ENCODE results near the gene EXOC4. TPM values are rescaled to one million over a fixed set of nuclear protein-coding genes. Genes with fewer than 3 reads are reported as not detected.

EXOC4 gene
- total and polyA plus RNA-seq, 2 donors (not counting 3 experiments of a cell fraction or from before 2014, with no cell fraction given) = 20.3 to 73.1 TPM

GRCh38 chr7:133704453-133704852 lies 451.6 kb downstream of the EXOC4 start:
- intact Hi-C loops (cut with micrococcal nuclease) = no loop called here
- no peak for DNase-seq (ENCODE audit: low read depth, low spot score)
- Histone ChIP-seq H3K79me2 (ENCODE audit: control insufficient read depth, insufficient read depth, low read length) (no peaks in the 10 kb centered on the region), H3K9ac (replicated peaks; ENCODE audit: extremely low read depth, insufficient read depth, low read length) (no peak overlapping the region), H3K27me3 (ENCODE audit: control insufficient read depth in 2 of 2, insufficient read depth in 2 of 2, low read length in 2 of 2) (no peaks in the 10 kb centered on the region), H3K9me3 (replicated peaks; ENCODE audit: control insufficient read depth, insufficient read depth, low read length) (no peaks in the 10 kb centered on the region), H3K4me1 (ENCODE audit: control insufficient read depth, extremely low read depth, insufficient read depth, low read length) (no peaks in the 10 kb centered on the region), H3K9me1 (replicated peaks; ENCODE audit: control insufficient read depth, extremely low read depth, insufficient read depth, low read length) (peaks cover 2% of the 10 kb centered on the region), H2AFZ (ENCODE audit: low read depth, low read length) (no peak overlapping the region), H3K36me3 (ENCODE audit: control insufficient read depth in 2 of 2, extremely low read depth in 1 of 2, insufficient read depth in 2 of 2, low read length in 2 of 2) (no peaks in the 10 kb centered on the region), H3K27ac (ENCODE audit: insufficient read depth, low read depth, low read length) (no peak overlapping the region), H3K4me2 (ENCODE audit: insufficient read depth, low read length) (no peak overlapping the region), H3K4me3 (replicated peaks in 1 of 3; ENCODE audit: insufficient read depth in 1 of 3, low read depth in 1 of 3, low read length in 3 of 3) (no peak overlapping the region), H4K20me1 (replicated peaks; ENCODE audit: control insufficient read depth, extremely low read depth, insufficient read depth, low read length) (no peaks in the 10 kb centered on the region)
- ChIA-PET POLR2A (no interaction called here), CTCF (no interaction called here)
- no peak for TF ChIP-seq GATA2 (IDR thresholded peaks at IDR 0.05; ENCODE audit: insufficient read depth, insufficient read length, low read depth, low read length)
- TF ChIP-seq CTCF (IDR thresholded peaks at IDR 0.05; ENCODE audit: extremely low read depth in 1 of 2, insufficient read depth in 1 of 2, low read depth in 1 of 2, low read length in 2 of 2) = no peak
- no peak for TF ChIP-seq MYC (IDR thresholded peaks at IDR 0.05; ENCODE audit: low read depth, low read length)
- no peak for TF ChIP-seq JUN (IDR thresholded peaks at IDR 0.05; ENCODE audit: borderline replicate concordance, insufficient read depth, insufficient read length, low read depth)
- TF ChIP-seq MAX (IDR thresholded peaks at IDR 0.05; ENCODE audit: insufficient read depth, insufficient read length) = no peak
- no peak for TF ChIP-seq POLR2AphosphoS5 (IDR thresholded peaks at IDR 0.05; ENCODE audit: insufficient read depth, low read depth, low read length)
- TF ChIP-seq EZH2 (IDR thresholded peaks at IDR 0.05; ENCODE audit: borderline replicate concordance, low read depth, low read length, severe bottlenecking) = no peak
- TF ChIP-seq POLR2A (IDR thresholded peaks at IDR 0.05; ENCODE audit: low read depth, low read length) = no peak
- TF ChIP-seq FOS (IDR thresholded peaks at IDR 0.05; ENCODE audit: borderline replicate concordance, insufficient read depth, low read length) = no peak
- no TSS peak for BruUV-seq (replicated peaks)
- dilution Hi-C loops (cut with MboI; ENCODE audit: extremely low pct_ligation_motif_present, low sequenced_read_pairs) = no loop called here
- FAIRE-seq = no peak
